ENCODE measurements around the gene GTF3C2.

GTF3C2 gene

DNA sequence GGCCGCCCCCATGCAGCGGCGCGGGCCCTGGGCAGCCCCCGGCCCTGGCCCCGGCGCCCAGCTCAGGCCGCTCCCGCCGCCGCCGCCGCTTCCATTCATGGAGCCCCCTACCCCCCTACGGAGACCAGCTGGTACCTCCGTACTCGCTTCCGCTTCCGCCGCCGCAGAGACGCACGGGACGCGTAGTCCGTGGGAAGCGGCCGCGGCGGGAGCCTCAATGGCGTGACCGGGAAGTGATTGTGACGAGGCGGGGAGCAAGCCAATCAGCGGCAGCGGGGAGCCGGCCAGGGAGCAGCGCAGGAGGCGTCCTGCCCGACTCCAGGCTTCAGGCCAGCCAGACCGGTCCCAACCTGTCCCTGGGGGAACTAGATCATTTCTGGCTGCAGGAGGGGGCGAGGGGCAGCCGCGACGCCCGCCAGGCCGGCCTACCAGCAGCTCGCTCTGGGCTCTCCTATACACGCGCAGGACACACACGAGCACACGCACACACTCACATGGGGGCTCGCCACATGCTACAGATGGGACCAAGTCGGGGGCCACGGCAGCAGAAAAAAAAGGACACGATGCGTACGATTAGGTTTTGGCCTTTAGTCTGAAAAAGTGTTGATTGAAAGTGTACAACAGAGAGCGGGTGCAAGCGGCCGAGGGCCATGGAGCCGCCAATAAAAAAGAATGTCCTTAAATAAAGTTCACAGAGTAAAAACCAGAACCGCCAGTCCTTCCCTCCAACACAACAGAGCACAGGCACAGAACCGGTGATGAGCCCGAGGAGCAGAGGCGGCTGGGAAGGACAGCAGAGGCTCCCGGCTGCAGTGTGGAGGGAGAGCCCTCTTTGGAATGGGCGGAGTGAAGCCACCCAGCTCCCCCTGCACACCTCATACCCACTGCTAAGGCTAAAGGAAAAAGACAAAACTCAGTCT, 24.3 kb upstream of the GTF3C2 start, which contains the start of gene ZNF513:
Gene ZNF513, minus strand, starts transcription at position 109 of the 920 bp plus-strand sequence. CDS start 208 bp downstream, outside the sequence.
- H3K9ac ChIP-seq (ENCODE audit: insufficient read length, low read depth): peak within 1 kb of the TSS; percentile 95
- H3K9me3 ChIP-seq (ENCODE audit: insufficient read depth, low read length): no peaks in the 10 kb centered on the region
- DNase-seq (ENCODE audit: low read depth, low spot score): peak; percentile 94
- no peaks in the 10 kb centered on the region for H3K4me1 ChIP-seq (ENCODE audit: insufficient read depth, insufficient read length)
- H3K36me3 ChIP-seq (ENCODE audit: insufficient read depth, insufficient read length, low read length): peaks cover 77% of the 10 kb centered on the region
- no peak for TF ChIP-seq SUZ12 (IDR thresholded peaks at IDR 0.05; ENCODE audit: extremely low read depth, insufficient read depth, insufficient read length)
- TF ChIP-seq YY1 (IDR thresholded peaks at IDR 0.05; ENCODE audit: insufficient read depth, insufficient read length): no peak
- no peak for TF ChIP-seq ZNF274 (IDR thresholded peaks at IDR 0.05; ENCODE audit: low read depth, low read length)
- H3K27me3 ChIP-seq (ENCODE audit: insufficient read depth, insufficient read length): no peaks in the 10 kb centered on the region
- peak within 1 kb of the TSS; percentile 84 for H3K4me3 ChIP-seq (ENCODE audit: insufficient read length, low read depth)

DNA sequence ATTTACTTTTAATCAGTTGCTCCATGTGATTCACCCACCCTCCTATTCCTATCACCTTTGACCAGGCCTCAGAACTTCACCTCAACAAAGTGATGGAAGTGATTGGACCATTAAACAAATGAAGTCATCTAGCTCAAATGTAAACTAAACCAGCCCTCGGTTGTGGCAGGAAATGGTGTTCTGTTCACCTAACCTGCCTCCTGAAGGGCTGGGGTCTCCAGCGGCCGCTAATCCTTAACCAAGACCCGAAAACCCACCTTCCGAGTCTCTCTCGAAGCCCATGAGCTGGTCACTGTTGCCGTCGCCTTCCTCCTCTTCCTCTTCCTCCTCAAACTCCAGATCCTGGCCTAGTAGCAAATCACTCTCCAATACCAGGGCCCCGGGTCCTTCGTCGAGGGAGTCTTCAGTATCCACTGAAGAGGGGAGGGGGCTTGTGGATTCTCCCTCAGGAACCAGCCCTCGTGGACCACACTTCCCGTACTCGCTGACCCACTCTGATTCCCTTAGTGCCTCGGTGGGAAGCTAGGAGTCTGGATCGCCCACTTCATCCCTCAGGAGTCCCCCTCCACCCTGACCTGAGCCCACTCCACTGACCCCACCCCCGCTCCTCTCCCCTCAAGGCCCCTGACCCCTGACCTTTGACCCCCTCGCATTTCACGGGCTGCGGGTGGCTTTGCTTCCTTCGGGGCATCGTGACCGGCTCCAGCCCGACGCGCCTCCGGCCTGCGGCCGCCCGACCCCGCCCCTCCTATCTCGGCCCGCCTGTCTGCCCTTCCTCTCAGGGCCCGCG, 23.5 kb upstream of the GTF3C2 start:
- Histone ChIP-seq H3K36me3 (ENCODE audit: insufficient read depth, insufficient read length, low read length) (peaks cover 78% of the 10 kb centered on the region), H3K27me3 (ENCODE audit: insufficient read depth, insufficient read length) (no peaks in the 10 kb centered on the region), H3K4me3 (ENCODE audit: insufficient read length, low read depth) (peak overlapping the region; percentile 84), H3K4me1 (ENCODE audit: insufficient read depth, insufficient read length) (no peaks in the 10 kb centered on the region), H3K9me3 (ENCODE audit: insufficient read depth, low read length) (no peaks in the 10 kb centered on the region), H3K9ac (ENCODE audit: insufficient read length, low read depth) (peak overlapping the region; percentile 95)
- no peak for TF ChIP-seq ZNF274 (IDR thresholded peaks at IDR 0.05; ENCODE audit: low read depth, low read length)
- no peak for TF ChIP-seq YY1 (IDR thresholded peaks at IDR 0.05; ENCODE audit: insufficient read depth, insufficient read length)
- no peak for TF ChIP-seq SUZ12 (IDR thresholded peaks at IDR 0.05; ENCODE audit: extremely low read depth, insufficient read depth, insufficient read length)
- DNase-seq (ENCODE audit: low read depth, low spot score): no peak

DNA sequence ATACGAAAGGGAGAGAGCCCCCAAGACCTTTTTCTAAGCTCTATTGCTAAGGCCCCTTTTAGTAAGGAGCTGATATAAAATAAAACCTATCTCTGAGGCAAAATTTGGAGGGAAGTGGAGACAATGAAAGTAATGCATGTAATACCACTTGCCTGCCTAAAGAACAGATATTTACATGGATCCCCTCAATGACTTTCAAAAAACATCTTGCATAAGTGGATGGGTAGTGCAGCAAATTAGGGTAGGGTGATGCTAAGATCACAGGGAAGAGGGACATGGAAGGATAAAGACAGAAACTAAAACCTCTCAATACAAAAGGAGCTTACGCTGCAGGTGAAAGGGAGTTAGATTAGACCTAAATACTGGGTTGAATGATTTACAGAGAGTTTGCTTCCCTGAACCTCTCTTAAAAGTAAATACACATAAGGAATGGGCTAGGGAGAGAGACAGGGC, 22.8 kb upstream of the GTF3C2 start:
- H3K9me3 ChIP-seq (ENCODE audit: insufficient read depth, low read length): no peaks in the 10 kb centered on the region
- peaks cover 78% of the 10 kb centered on the region for H3K36me3 ChIP-seq (ENCODE audit: insufficient read depth, insufficient read length, low read length)
- H3K4me3 ChIP-seq (ENCODE audit: insufficient read length, low read depth): peak overlapping the region; percentile 84
- no peak for DNase-seq (ENCODE audit: low read depth, low spot score)
- H3K27me3 ChIP-seq (ENCODE audit: insufficient read depth, insufficient read length): no peaks in the 10 kb centered on the region
- H3K9ac ChIP-seq (ENCODE audit: insufficient read length, low read depth): peak overlapping the region; percentile 95
- H3K4me1 ChIP-seq (ENCODE audit: insufficient read depth, insufficient read length): no peaks in the 10 kb centered on the region
- no peak for TF ChIP-seq YY1 (IDR thresholded peaks at IDR 0.05; ENCODE audit: insufficient read depth, insufficient read length)
- TF ChIP-seq SUZ12 (IDR thresholded peaks at IDR 0.05; ENCODE audit: extremely low read depth, insufficient read depth, insufficient read length): no peak
- TF ChIP-seq ZNF274 (IDR thresholded peaks at IDR 0.05; ENCODE audit: low read depth, low read length): no peak

- Histone ChIP-seq H3K4me3 (ENCODE audit: insufficient read length, low read depth) (no peak overlapping the region), H3K4me1 (ENCODE audit: insufficient read depth, insufficient read length) (no peaks in the 10 kb centered on the region), H3K9ac (ENCODE audit: insufficient read length, low read depth) (peak overlapping the region; percentile 95), H3K27me3 (ENCODE audit: insufficient read depth, insufficient read length) (no peaks in the 10 kb centered on the region), H3K9me3 (ENCODE audit: insufficient read depth, low read length) (no peaks in the 10 kb centered on the region), H3K36me3 (ENCODE audit: insufficient read depth, insufficient read length, low read length) (peaks cover 76% of the 10 kb centered on the region)
- DNase-seq (ENCODE audit: low read depth, low spot score): no peak
- no peak for TF ChIP-seq YY1 (IDR thresholded peaks at IDR 0.05; ENCODE audit: insufficient read depth, insufficient read length)
- TF ChIP-seq SUZ12 (IDR thresholded peaks at IDR 0.05; ENCODE audit: extremely low read depth, insufficient read depth, insufficient read length): no peak
- TF ChIP-seq ZNF274 (IDR thresholded peaks at IDR 0.05; ENCODE audit: low read depth, low read length): no peak
Observed at GRCh38 chr2:27378809-27379290, 22.3 kb upstream of the GTF3C2 start.

DNA sequence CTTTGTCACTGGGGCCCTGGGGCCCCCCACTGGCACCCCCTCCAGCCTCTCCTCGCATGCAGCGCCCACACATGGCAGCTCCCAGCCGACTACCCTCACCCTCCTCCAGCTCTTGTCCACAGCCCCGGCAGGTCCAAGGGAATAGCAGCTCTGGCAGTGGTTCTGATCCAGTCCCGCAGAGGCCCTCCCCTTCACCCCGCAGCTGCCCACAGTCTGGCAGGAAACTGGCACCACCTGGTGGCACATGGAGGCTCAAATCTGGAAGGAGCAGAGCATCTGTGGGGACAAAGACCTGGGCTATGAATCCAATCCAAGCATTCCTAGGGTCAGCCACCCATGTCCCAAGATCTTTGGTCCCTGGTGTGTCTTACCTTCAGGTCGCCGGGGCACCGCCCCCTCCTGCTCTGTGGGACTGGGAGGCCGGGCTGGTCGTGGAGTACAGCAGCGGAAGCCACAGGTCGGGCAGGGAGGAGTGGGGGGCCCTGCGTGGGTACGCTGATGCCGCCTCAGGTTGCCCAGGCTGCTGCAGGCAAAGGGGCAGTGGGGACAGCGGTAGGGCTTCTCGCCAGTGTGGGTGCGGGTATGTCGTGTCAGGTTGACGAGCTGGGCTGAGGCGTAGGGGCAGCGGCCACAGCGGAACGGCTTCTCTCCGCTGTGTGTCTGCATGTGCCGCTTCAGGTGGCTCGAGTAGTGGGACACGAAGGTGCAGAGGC, 21.7 kb upstream of the GTF3C2 start:
- peaks cover 73% of the 10 kb centered on the region for H3K36me3 ChIP-seq (ENCODE audit: insufficient read depth, insufficient read length, low read length)
- no peak for TF ChIP-seq YY1 (IDR thresholded peaks at IDR 0.05; ENCODE audit: insufficient read depth, insufficient read length)
- no peak for TF ChIP-seq ZNF274 (IDR thresholded peaks at IDR 0.05; ENCODE audit: low read depth, low read length)
- TF ChIP-seq SUZ12 (IDR thresholded peaks at IDR 0.05; ENCODE audit: extremely low read depth, insufficient read depth, insufficient read length): no peak

GRCh38 chr2:27377618-27378095, 21.1 kb upstream of the GTF3C2 start:
- Histone ChIP-seq H3K27me3 (ENCODE audit: insufficient read depth, insufficient read length) (no peaks in the 10 kb centered on the region), H3K36me3 (ENCODE audit: insufficient read depth, insufficient read length, low read length) (peaks cover 76% of the 10 kb centered on the region), H3K9ac (ENCODE audit: insufficient read length, low read depth) (no peak overlapping the region), H3K4me1 (ENCODE audit: insufficient read depth, insufficient read length) (peaks cover 3% of the 10 kb centered on the region), H3K9me3 (ENCODE audit: insufficient read depth, low read length) (no peaks in the 10 kb centered on the region), H3K4me3 (ENCODE audit: insufficient read length, low read depth) (no peak overlapping the region)
- DNase-seq (ENCODE audit: low read depth, low spot score): no peak
- no peak for TF ChIP-seq YY1 (IDR thresholded peaks at IDR 0.05; ENCODE audit: insufficient read depth, insufficient read length)
- TF ChIP-seq SUZ12 (IDR thresholded peaks at IDR 0.05; ENCODE audit: extremely low read depth, insufficient read depth, insufficient read length): no peak
- no peak for TF ChIP-seq ZNF274 (IDR thresholded peaks at IDR 0.05; ENCODE audit: low read depth, low read length)

More for the DNA sequence above, 21.7 kb upstream of the GTF3C2 start:
- no peaks in the 10 kb centered on the region for H3K9me3 ChIP-seq (ENCODE audit: insufficient read depth, low read length)
- H3K9ac ChIP-seq (ENCODE audit: insufficient read length, low read depth): peak overlapping the region; percentile 50
- DNase-seq (ENCODE audit: low read depth, low spot score): no peak
- no peak overlapping the region for H3K4me3 ChIP-seq (ENCODE audit: insufficient read length, low read depth)
- H3K4me1 ChIP-seq (ENCODE audit: insufficient read depth, insufficient read length): no peaks in the 10 kb centered on the region
- H3K27me3 ChIP-seq (ENCODE audit: insufficient read depth, insufficient read length): no peaks in the 10 kb centered on the region

Measured in NT2/D1 (cell line).